Measurements from ENCODE around the gene UBE4B.
"Not testable (repeated sequence)": the region's sequence is repeated elsewhere in the genome, so short reads cannot be mapped to it uniquely, and the experiment has no call there.

Gene UBE4B

DNA sequence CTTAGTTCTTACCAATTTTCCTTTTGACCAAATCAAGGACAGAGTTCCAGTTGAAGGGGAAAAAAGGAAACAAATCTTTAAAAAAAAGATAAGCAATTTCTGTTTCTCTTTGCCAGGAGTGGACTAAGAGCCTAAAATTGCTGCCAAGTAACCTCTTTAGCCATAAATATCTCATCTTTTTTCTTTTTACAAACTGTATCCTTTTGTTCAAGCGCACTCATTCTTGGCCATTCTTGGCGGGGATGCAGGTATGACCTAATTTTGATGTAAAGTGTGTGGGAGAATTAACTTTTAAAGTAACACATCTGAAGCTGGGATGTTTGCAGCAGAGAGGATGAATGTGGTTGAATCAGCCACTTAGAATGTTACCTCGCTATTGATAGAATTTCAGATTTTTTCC lies 164.2 kb downstream of the UBE4B start:
- TF ChIP-seq, protein P1, sequence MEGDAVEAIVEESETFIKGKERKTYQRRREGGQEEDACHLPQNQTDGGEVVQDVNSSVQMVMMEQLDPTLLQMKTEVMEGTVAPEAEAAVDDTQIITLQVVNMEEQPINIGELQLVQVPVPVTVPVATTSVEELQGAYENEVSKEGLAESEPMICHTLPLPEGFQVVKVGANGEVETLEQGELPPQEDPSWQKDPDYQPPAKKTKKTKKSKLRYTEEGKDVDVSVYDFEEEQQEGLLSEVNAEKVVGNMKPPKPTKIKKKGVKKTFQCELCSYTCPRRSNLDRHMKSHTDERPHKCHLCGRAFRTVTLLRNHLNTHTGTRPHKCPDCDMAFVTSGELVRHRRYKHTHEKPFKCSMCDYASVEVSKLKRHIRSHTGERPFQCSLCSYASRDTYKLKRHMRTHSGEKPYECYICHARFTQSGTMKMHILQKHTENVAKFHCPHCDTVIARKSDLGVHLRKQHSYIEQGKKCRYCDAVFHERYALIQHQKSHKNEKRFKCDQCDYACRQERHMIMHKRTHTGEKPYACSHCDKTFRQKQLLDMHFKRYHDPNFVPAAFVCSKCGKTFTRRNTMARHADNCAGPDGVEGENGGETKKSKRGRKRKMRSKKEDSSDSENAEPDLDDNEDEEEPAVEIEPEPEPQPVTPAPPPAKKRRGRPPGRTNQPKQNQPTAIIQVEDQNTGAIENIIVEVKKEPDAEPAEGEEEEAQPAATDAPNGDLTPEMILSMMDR (IDR thresholded peaks at IDR 0.05; ENCODE audit: low read depth, low read length, missing control alignments) = no peak
- H3K36me3 ChIP-seq (replicated peaks) = no peaks in the 10 kb centered on the region

DNA sequence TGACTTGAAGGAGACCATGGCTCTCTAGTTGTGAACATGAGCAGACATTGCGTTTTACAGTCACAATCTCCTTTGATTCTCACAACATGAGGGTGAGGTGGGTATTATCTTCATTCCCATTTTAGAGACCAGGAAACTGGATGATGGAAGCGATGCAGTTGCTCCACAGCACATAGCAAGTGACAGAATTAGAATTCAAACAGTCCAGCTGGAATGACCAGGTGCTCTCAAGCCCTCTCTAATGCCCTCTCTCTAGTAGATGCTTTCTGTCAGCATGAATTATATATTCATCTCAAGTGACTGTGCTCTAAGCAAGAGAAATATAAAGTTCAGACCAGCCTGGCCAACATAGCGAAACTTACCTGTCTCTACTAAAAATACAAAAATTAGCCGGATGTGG lies 167.9 kb downstream of the UBE4B start:
- no peak overlapping the region for H3K4me3 ChIP-seq (ENCODE audit: low read depth, low read length)
- in situ Hi-C loops (cut with HindIII; ENCODE audit: low pct_ligation_motif_present, low sequenced_read_pairs) = no loop called here
- H3K27me3 ChIP-seq (replicated peaks) = no peaks in the 10 kb centered on the region
- H3K36me3 ChIP-seq (replicated peaks) = no peaks in the 10 kb centered on the region
- no peak overlapping the region for H3K27ac ChIP-seq
- TF ChIP-seq, protein P1 (IDR thresholded peaks at IDR 0.05; ENCODE audit: low read depth, low read length, missing control alignments) = no peak
- DNase-seq = no peak

More for the DNA sequence above, 164.2 kb downstream of the UBE4B start:
- H3K27ac ChIP-seq = no peak overlapping the region
- in situ Hi-C loops (cut with HindIII; ENCODE audit: low pct_ligation_motif_present, low sequenced_read_pairs) = no loop called here
- no peak overlapping the region for H3K4me3 ChIP-seq (ENCODE audit: low read depth, low read length)
- no peaks in the 10 kb centered on the region for H3K27me3 ChIP-seq (replicated peaks)
- no peak for DNase-seq

DNA sequence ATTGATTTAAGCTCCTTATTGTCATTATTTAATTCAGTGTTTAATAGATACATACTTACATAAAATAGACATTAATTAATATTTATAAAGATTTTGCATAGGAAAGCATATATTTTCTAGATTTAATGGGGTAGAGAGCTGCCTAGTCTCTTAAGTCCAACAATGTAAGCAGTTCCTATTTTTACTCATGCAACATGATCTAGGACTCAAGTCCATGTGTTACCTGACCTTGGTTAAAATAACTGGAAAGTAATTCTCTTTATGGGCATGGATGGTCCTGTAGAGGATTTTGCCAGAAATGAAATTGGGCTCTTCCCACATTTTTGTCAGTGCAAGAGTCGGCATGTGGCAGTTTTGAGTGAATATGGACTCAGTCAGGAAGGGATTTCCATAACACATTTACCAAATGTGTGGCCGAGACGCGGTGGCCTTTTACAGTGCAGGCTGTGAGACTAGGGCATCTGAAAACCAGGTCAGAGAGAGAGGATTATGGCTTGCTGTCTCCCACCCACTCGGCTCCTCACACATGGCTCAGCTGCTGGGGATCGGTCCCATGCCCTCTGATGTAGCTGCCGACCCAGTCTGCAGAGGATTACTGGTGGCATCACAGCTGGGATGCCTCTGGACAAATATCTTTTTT lies 171.4 kb downstream of the UBE4B start:
- H3K27ac ChIP-seq = no peak overlapping the region
- H3K27me3 ChIP-seq (replicated peaks) = no peaks in the 10 kb centered on the region
- H3K4me3 ChIP-seq (ENCODE audit: low read depth, low read length) = no peak overlapping the region
- H3K36me3 ChIP-seq (replicated peaks) = no peaks in the 10 kb centered on the region
- TF ChIP-seq, protein P1 (IDR thresholded peaks at IDR 0.05; ENCODE audit: low read depth, low read length, missing control alignments) = no peak
- in situ Hi-C loops (cut with HindIII; ENCODE audit: low pct_ligation_motif_present, low sequenced_read_pairs) = no loop called here
- no peak for DNase-seq

DNA sequence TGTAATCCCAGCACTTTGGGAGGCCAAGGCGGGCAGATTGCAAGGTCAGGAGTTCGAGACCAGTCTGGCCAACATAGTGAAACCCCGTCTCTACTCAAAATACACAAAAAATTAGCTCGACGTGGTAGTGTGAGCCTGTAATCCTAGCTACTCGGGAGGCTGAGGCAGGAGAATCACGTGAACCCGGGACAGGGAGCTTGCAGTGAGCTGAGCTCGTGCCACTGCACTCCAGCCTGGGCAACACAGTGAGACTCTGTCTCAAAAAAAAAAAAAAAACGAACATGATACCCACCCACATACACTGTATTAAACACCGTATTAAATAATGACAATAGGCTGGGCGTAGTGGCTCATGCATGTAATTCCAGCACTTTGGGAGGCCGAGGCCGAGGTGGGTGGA lies 172.4 kb downstream of the UBE4B start:
- DNase-seq; H3K4me3 ChIP-seq (ENCODE audit: low read depth, low read length); H3K36me3 ChIP-seq (replicated peaks); in situ Hi-C loops (cut with HindIII; ENCODE audit: low pct_ligation_motif_present, low sequenced_read_pairs); H3K27ac ChIP-seq; H3K27me3 ChIP-seq (replicated peaks): not testable (repeated sequence)

DNA sequence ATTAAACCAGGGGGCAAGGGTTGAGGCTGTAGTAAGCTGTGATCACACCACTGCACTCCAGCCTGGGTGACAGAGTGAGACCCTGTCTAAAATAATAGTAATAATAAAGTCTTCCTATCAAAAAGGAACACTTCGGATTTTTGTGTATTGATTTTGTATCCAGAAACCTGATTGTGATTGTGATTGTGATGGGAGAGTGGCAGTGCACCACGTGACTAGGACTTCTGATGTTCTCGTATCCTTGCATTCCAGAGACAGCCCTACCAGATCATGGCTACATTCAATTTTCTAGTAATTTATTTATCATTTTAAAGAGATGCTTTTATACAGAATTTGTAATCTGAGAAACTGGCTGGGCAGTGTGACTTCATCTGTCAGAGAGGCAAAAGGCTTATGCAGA lies 175.1 kb downstream of the UBE4B start:
- H3K27ac ChIP-seq = no peak overlapping the region
- no peak for DNase-seq
- no peak overlapping the region for H3K4me3 ChIP-seq (ENCODE audit: low read depth, low read length)
- H3K27me3 ChIP-seq (replicated peaks) = no peaks in the 10 kb centered on the region
- in situ Hi-C loops (cut with HindIII; ENCODE audit: low pct_ligation_motif_present, low sequenced_read_pairs) = no loop called here
- TF ChIP-seq, protein P1 (IDR thresholded peaks at IDR 0.05; ENCODE audit: low read depth, low read length, missing control alignments) = no peak
- H3K36me3 ChIP-seq (replicated peaks) = no peaks in the 10 kb centered on the region

DNA sequence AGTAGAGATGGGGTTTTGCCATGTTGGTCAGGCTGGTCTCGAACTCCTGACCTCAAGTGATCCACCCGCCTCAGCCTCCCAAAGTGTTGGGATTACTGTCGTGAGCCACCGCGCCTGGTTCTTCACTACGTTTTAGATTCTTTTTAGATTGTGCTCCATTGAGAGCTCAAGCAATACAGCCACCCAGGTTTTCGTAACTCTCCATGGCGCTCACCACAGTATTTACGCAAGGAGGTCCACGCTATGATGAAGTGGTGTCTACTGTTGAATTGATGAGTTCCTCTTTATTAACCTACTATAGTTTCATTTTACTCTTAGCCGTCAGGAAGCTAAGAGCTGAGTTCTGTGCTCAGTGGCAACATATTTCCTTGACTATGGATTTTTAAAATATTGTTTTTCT lies 175.8 kb downstream of the UBE4B start:
- Histone ChIP-seq H3K27me3 (replicated peaks) (no peaks in the 10 kb centered on the region), H3K4me3 (ENCODE audit: low read depth, low read length) (no peak overlapping the region), H3K27ac (no peak overlapping the region), H3K36me3 (replicated peaks) (no peaks in the 10 kb centered on the region)
- in situ Hi-C loops (cut with HindIII; ENCODE audit: low pct_ligation_motif_present, low sequenced_read_pairs) = no loop called here
- TF ChIP-seq, protein P1 (IDR thresholded peaks at IDR 0.05; ENCODE audit: low read depth, low read length, missing control alignments) = no peak
- no peak for DNase-seq
